ENCODE data around the gene LDB1.

- TF ChIP-seq CTCF (IDR thresholded peaks at IDR 0.05; ENCODE audit: low read length) (no peak), EZH2 (IDR thresholded peaks at IDR 0.05; ENCODE audit: borderline replicate concordance, low read length) (no peak)
These were observed 15.9 kb upstream of the LDB1 start for GRCh38 chr10:102135956-102136526.

Data from OCI-LY1 (cell line).